IMR-90 (cell line): ENCODE data around the gene THBS4. TPM values are rescaled to one million over a fixed set of nuclear protein-coding genes. Genes with fewer than 3 reads are reported as not detected.

Experiments used
- ATAC-seq: fragments of 200-7000 bp; cut with Tn5 transposase; 2 replicates; pipeline ENCODE4 v1.9.1; 2020; ENCODE audit warnings: low read depth, mild to moderate bottlenecking, moderate library complexity
- BruUV-seq: library from RNA; stranded (reverse); fragments of 400-500 nt; replicated peaks from 2 replicates; lab custom pipeline; 2021; lab: Mats Ljungman, UMichigan
- CTCF ChIA-PET: fragments of 300-600 bp; formaldehyde crosslinking; extraction: SDS; loops from one replicate; lab custom pipeline; 2021; ENCODE audit warnings: antibody characterized with exemption; lab: Yijun Ruan, JAX
- POLR2A ChIA-PET: fragments of 300-600 bp; sonication (Branson Sonifier 250); formaldehyde crosslinking; loops from one replicate; lab custom pipeline; 2022; ENCODE audit warnings: antibody characterized with exemption; ENCODE audit not compliant: unreplicated experiment; lab: Charles Lee
- DNase-seq: peaks from one replicate; pipeline ENCODE4 v3.0.0; 2013
- H2AFZ ChIP-seq: replicated peaks from 2 replicates; pipeline ENCODE3; 2013; ENCODE audit warnings: low read length, mild to moderate bottlenecking; ENCODE audit not compliant: poor library complexity
- H2AK5ac ChIP-seq: 2 replicates; pipeline ENCODE4 v1.6.1; 2013; ENCODE audit warnings: low read depth, low read length, inconsistent platforms
- H2AK9ac ChIP-seq: replicated peaks from 2 replicates; pipeline ENCODE3; 2013; ENCODE audit warnings: mild to moderate bottlenecking, low read depth, low read length, moderate library complexity; ENCODE audit not compliant: poor library complexity
- H2BK120ac ChIP-seq: 2 replicates; pipeline ENCODE4 v1.6.1; 2013; ENCODE audit warnings: low read depth, low read length, inconsistent platforms
- H2BK15ac ChIP-seq: 3 replicates; pipeline ENCODE4 v1.6.1; 2013; ENCODE audit warnings: low read depth, low read length, inconsistent platforms
- H2BK20ac ChIP-seq: 2 replicates; pipeline ENCODE4 v1.6.1; 2013; ENCODE audit warnings: low read depth, mild to moderate bottlenecking, inconsistent platforms, low read length, moderate library complexity
- H2BK5ac ChIP-seq: 2 replicates; pipeline ENCODE4 v1.6.1; 2013; ENCODE audit warnings: mild to moderate bottlenecking, low read depth, low read length, inconsistent platforms; ENCODE audit not compliant: poor library complexity, severe bottlenecking
- H3K14ac ChIP-seq: replicated peaks from 2 replicates; pipeline ENCODE4 v1.6.1; 2013; ENCODE audit warnings: low read depth, low read length, inconsistent platforms
- H3K18ac ChIP-seq: 2 replicates; pipeline ENCODE4 v1.6.1; 2013; ENCODE audit warnings: low read depth, low read length, control low read depth
- H3K23ac ChIP-seq: 2 replicates; pipeline ENCODE4 v1.6.1; 2013; ENCODE audit warnings: low read depth, low read length, inconsistent platforms
- H3K27ac ChIP-seq: 2 replicates; pipeline ENCODE4 v1.5.1; 2013; ENCODE audit warnings: mild to moderate bottlenecking, control low read depth, low read length; ENCODE audit not compliant: insufficient read depth
- H3K27me3 ChIP-seq: 2 replicates; pipeline ENCODE4 v1.6.1; 2013; ENCODE audit warnings: low read length; ENCODE audit not compliant: control insufficient read depth, insufficient read depth
- H3K36me3 ChIP-seq: 2 replicates; pipeline ENCODE4 v1.6.1; 2013; ENCODE audit warnings: low read length, mixed read lengths; ENCODE audit not compliant: control insufficient read depth, insufficient read depth
- H3K4ac ChIP-seq: 2 replicates; pipeline ENCODE4 v1.6.1; 2013; ENCODE audit warnings: low read depth, low read length, inconsistent platforms
- H3K4me1 ChIP-seq: 2 replicates; pipeline ENCODE4 v1.6.1; 2013; ENCODE audit warnings: low read length, mixed read lengths; ENCODE audit not compliant: control insufficient read depth, insufficient read depth
- H3K4me2 ChIP-seq: 2 replicates; pipeline ENCODE4 v1.6.1; 2013; ENCODE audit warnings: low read depth, mild to moderate bottlenecking, control low read depth, low read length, moderate library complexity
- H3K4me3 ChIP-seq: 2 replicates; pipeline ENCODE4 v1.5.1; 2013; ENCODE audit warnings: low read depth, mild to moderate bottlenecking, control low read depth, low read length, moderate library complexity; ENCODE audit not compliant: insufficient read depth
- H3K56ac ChIP-seq: 2 replicates; pipeline ENCODE4 v1.6.1; 2013; ENCODE audit warnings: low read length, inconsistent platforms; ENCODE audit not compliant: insufficient read depth; ENCODE audit errors: extremely low read depth
- H3K79me1 ChIP-seq, 2 experiments: 2 replicates each; pipeline ENCODE4 v1.6.1; 2013; ENCODE audit warnings: low read length in 2 of 2, inconsistent platforms in 1 of 2, low read depth in 1 of 2
- H3K9ac ChIP-seq: 2 replicates; pipeline ENCODE4 v1.6.1; 2013; ENCODE audit warnings: low read depth, low read length, control low read depth
- H3K9me1 ChIP-seq: 2 replicates; pipeline ENCODE4 v1.6.1; 2013; ENCODE audit warnings: low read length, inconsistent platforms; ENCODE audit not compliant: insufficient read depth
- H3K9me3 ChIP-seq: 2 replicates; pipeline ENCODE4 v1.6.1; 2013; ENCODE audit warnings: low read length; ENCODE audit not compliant: control insufficient read depth, insufficient read depth
- H4K20me1 ChIP-seq: 2 replicates; pipeline ENCODE4 v1.6.1; 2013; ENCODE audit warnings: low read length, inconsistent platforms; ENCODE audit not compliant: insufficient read depth
- H4K5ac ChIP-seq: 2 replicates; pipeline ENCODE4 v1.6.1; 2013; ENCODE audit warnings: mild to moderate bottlenecking, low read depth, low read length, control low read depth
- H4K8ac ChIP-seq, 2 experiments: 2 replicates each; pipeline ENCODE4 v1.6.1; 2013; ENCODE audit warnings: low read depth in 2 of 2, low read length in 2 of 2, control low read depth in 1 of 2, inconsistent platforms in 1 of 2
- H4K91ac ChIP-seq: 2 replicates; pipeline ENCODE4 v1.6.1; 2013; ENCODE audit warnings: low read depth, low read length, inconsistent platforms; ENCODE audit not compliant: insufficient read depth
- BHLHE40 ChIP-seq: fragments of 150-350 bp; IDR thresholded peaks from 2 replicates; pipeline ENCODE4 v1.6.1; 2016; ENCODE audit warnings: mild to moderate bottlenecking, low read depth, low read length
- CHD1 ChIP-seq: IDR thresholded peaks from 2 replicates; pipeline ENCODE4 v1.6.1; 2012; ENCODE audit warnings: low read depth, low read length, improper control_type of control experiment
- CTCF ChIP-seq: conservative IDR thresholded peaks from 2 replicates; pipeline ENCODE4 v1.5.1; 2012; ENCODE audit warnings: mild to moderate bottlenecking, low read depth, low read length, improper control_type of control experiment
- FOS ChIP-seq: fragments of 150-350 bp; IDR thresholded peaks from 2 replicates; pipeline ENCODE4 v1.6.1; 2016; ENCODE audit warnings: low read depth, low read length
- MAFK ChIP-seq: IDR thresholded peaks from 2 replicates; pipeline ENCODE4 v1.6.1; 2012; ENCODE audit warnings: low read depth, low read length, improper control_type of control experiment
- MAZ ChIP-seq: IDR thresholded peaks from 2 replicates; pipeline ENCODE4 v1.6.1; 2012; ENCODE audit warnings: low read depth, mild to moderate bottlenecking, low read length, improper control_type of control experiment, moderate library complexity, borderline replicate concordance
- MXI1 ChIP-seq: IDR thresholded peaks from 2 replicates; pipeline ENCODE4 v1.6.1; 2012; ENCODE audit warnings: low read depth, mild to moderate bottlenecking, low read length, moderate library complexity, borderline replicate concordance
- NFE2L2 ChIP-seq: fragments of 150-350 bp; IDR thresholded peaks from 2 replicates; pipeline ENCODE4 v1.6.1; 2016; ENCODE audit warnings: low read depth, mild to moderate bottlenecking, low read length
- POLR2A ChIP-seq: IDR thresholded peaks from 2 replicates; pipeline ENCODE4 v1.6.1; 2012; ENCODE audit warnings: mild to moderate bottlenecking, low read depth, low read length
- RCOR1 ChIP-seq: IDR thresholded peaks from 2 replicates; pipeline ENCODE4 v1.6.1; 2012; ENCODE audit warnings: mild to moderate bottlenecking, low read length, improper control_type of control experiment; ENCODE audit not compliant: insufficient replicate concordance
- RFX5 ChIP-seq: IDR thresholded peaks from 2 replicates; pipeline ENCODE4 v1.8.0; 2012; ENCODE audit warnings: low read depth, mild to moderate bottlenecking, low read length, moderate library complexity
- SMC3 ChIP-seq: fragments of 150-350 bp; IDR thresholded peaks from 2 replicates; pipeline ENCODE4 v1.6.1; 2016; ENCODE audit warnings: low read depth, mild to moderate bottlenecking, antibody characterized with exemption, low read length, moderate library complexity
- WGBS, 2 experiments: methylation state at CpG; one replicate each; pipeline versions ENCODE4 v1.1.5 to v1.1.7; 2013; ENCODE audit warnings: missing lambda C conversion rate in 2 of 2; ENCODE audit not compliant: insufficient read length in 1 of 2; ENCODE audit errors: extremely low coverage in 2 of 2; 5-methylcytosine and 5-hydroxymethylcytosine counted together
- dilution Hi-C: fragments of 300-500 bp; cut with HindIII; formaldehyde crosslinking; loops from one replicate; pipeline ENCODE4 v1.14.3; 2018; ENCODE audit warnings: low sequenced_read_pairs; ENCODE audit not compliant: unreplicated experiment
- in situ Hi-C: fragments of 300-500 bp; cut with MboI; formaldehyde crosslinking; loops from 3 replicates; pipeline ENCODE4 v1.14.3; 2019; ENCODE audit warnings: low sequenced_read_pairs, inconsistent platforms, mixed read lengths
- intact Hi-C: fragments of 100-400 bp; cut with micrococcal nuclease; formaldehyde crosslinking; loops from 2 replicates; pipeline ENCODE4 v1.10.0; 2022
- polyA plus RNA-seq, 3 experiments: library from polyadenylated mRNA; depleted of rRNA; stranded (reverse); fragments of >200 nt; gene quantifications; 2 replicates each; pipeline ENCODE4 v1.2.3, GENCODE V29; 2012; ENCODE audit warnings: low replicate concordance in 1 of 3
- total RNA-seq: library from RNA; depleted of rRNA; stranded (reverse); fragments of >200 nt; gene quantifications from 2 replicates; pipeline ENCODE4 v1.2.3, GENCODE V29; 2012
- TF ChIP-seq, protein P1 (sequence below): fragments of 150-350 bp; IDR thresholded peaks from 2 replicates; pipeline ENCODE4 v1.6.1; 2016; ENCODE audit warnings: low read depth, mild to moderate bottlenecking, low read length, moderate library complexity, borderline replicate concordance

The THBS4 gene
- total and polyA plus RNA-seq, 2 of the 4 experiments (the other 2 are of a cell fraction), result 0.90 to 0.92 TPM

DNA sequence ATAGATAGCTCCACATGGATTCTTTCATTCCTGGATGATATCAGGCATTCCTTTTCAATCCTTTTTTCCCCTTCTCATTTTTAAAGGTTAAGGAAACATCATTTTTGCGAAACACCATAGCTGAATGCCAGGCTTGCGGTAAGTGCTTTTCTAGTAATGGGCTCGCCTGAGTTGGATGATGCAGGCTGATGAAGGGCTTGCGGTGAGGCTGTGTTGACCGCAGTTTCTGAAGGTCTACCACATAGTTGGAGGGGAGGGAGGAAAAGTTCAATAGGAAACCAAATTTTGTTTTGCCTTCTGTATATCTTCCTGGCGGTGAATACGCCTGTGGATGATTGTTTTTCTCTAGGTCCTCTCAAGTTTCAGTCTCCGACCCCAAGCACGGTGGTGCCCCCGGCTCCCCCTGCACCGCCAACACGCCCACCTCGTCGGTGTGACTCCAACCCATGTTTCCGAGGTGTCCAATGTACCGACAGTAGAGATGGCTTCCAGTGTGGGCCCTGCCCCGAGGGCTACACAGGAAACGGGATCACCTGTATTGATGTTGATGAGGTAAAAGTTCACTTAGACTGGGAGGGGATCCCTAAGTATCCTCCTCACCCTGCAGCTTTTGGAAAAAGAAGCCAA is 24.3 kb downstream of the THBS4 start:
- H3K9ac ChIP-seq, result no peak overlapping the region
- ChIA-PET CTCF (interaction anchor here (2.1 kb wide), 1 partner anchor 24 kb away, joined by 5 read pairs; no protein-coding TSS in a partner anchor), POLR2A (interaction anchor here (0.6 kb wide), 1 partner anchor 10 kb away, joined by 3 read pairs; no protein-coding TSS in a partner anchor)
- intact Hi-C loops, result no loop called here
- no peak overlapping the region for H2AK5ac ChIP-seq
- no peak overlapping the region for H3K23ac ChIP-seq
- no peak overlapping the region for H3K14ac ChIP-seq
- TF ChIP-seq SMC3, result no peak
- TF ChIP-seq, protein P1, sequence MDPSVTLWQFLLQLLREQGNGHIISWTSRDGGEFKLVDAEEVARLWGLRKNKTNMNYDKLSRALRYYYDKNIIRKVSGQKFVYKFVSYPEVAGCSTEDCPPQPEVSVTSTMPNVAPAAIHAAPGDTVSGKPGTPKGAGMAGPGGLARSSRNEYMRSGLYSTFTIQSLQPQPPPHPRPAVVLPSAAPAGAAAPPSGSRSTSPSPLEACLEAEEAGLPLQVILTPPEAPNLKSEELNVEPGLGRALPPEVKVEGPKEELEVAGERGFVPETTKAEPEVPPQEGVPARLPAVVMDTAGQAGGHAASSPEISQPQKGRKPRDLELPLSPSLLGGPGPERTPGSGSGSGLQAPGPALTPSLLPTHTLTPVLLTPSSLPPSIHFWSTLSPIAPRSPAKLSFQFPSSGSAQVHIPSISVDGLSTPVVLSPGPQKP, result no peak
- no peak for TF ChIP-seq CTCF
- TF ChIP-seq RCOR1, result no peak
- no peak for TF ChIP-seq MAZ
- TF ChIP-seq MXI1, result no peak
- no peak for TF ChIP-seq MAFK
- no peak for TF ChIP-seq FOS
- no peak for TF ChIP-seq POLR2A
- no peak for TF ChIP-seq BHLHE40
- TF ChIP-seq RFX5, result no peak
- TF ChIP-seq CHD1, result no peak
- no peak for TF ChIP-seq NFE2L2
- no peaks in the 10 kb centered on the region for H4K20me1 ChIP-seq
- H3K18ac ChIP-seq, result no peak overlapping the region
- H3K4me1 ChIP-seq, result no peaks in the 10 kb centered on the region
- no peak overlapping the region for H4K8ac ChIP-seq
- H3K56ac ChIP-seq, result no peak overlapping the region
- ATAC-seq (no peak), DNase-seq (no peak)
- no peaks in the 10 kb centered on the region for H3K9me3 ChIP-seq
- no peak overlapping the region for H2BK15ac ChIP-seq
- no peak overlapping the region for H2AFZ ChIP-seq
- H4K5ac ChIP-seq, result no peak overlapping the region
- no peak overlapping the region for H4K91ac ChIP-seq
- H2BK20ac ChIP-seq, result no peak overlapping the region
- H2AK9ac ChIP-seq, result no peak overlapping the region
- H3K27me3 ChIP-seq, result peaks cover 2% of the 10 kb centered on the region
- no peak overlapping the region for H3K4me3 ChIP-seq
- H3K36me3 ChIP-seq, result no peaks in the 10 kb centered on the region
- 87% methylated on average over 5 of the region's 18 CpGs; no CpG with 5 or more reads in 1 of the 2 experiments for WGBS, 2 experiments
- H2BK5ac ChIP-seq, result no peak overlapping the region
- no TSS peak for BruUV-seq
- peaks cover 3% of the 10 kb centered on the region; the same call in 1 of the 2 replicates for H3K9me1 ChIP-seq
- no peak overlapping the region for H3K4ac ChIP-seq
- dilution Hi-C loops, result no loop called here
- H3K79me1 ChIP-seq, result no peaks in the 10 kb centered on the region
- in situ Hi-C loops, result no loop called here
- H2BK120ac ChIP-seq, result no peak overlapping the region
- no peak overlapping the region for H3K27ac ChIP-seq
- no peak overlapping the region for H3K4me2 ChIP-seq
